ENCODE results near the gene C1QBP.

The C1QBP gene

GRCh38 chr17:5422505-5422904 lies 16.4 kb downstream of the C1QBP start:
- Histone ChIP-seq H3F3A (ENCODE audit: insufficient read depth, low read length) (no peaks in the 10 kb centered on the region), H3K4me3 (ENCODE audit: low read depth, low read length, poor library complexity, severe bottlenecking) (no peak overlapping the region), H3K79me2 (ENCODE audit: insufficient read depth, low read length) (peaks cover 26% of the 10 kb centered on the region), H2AFZ (ENCODE audit: low read length) (no peak overlapping the region), H3K9me3 (ENCODE audit: low read length) (no peaks in the 10 kb centered on the region), H3K27me3 (ENCODE audit: insufficient read depth, low read length) (no peaks in the 10 kb centered on the region), H3K9me2 (ENCODE audit: low read depth, low read length) (no peaks in the 10 kb centered on the region), H3K27ac (ENCODE audit: low read depth, low read length, poor library complexity, severe bottlenecking) (no peak overlapping the region), H4K20me1 (ENCODE audit: insufficient read depth, low read length) (no peaks in the 10 kb centered on the region), H3K4me1 (ENCODE audit: insufficient read depth, low read length, severe bottlenecking) (peaks cover 25% of the 10 kb centered on the region), H3K36me3 (ENCODE audit: insufficient read depth, low read length) (peaks cover 59% of the 10 kb centered on the region), H3K9ac (ENCODE audit: low read length) (no peak overlapping the region), H3K4me2 (ENCODE audit: low read length) (no peak overlapping the region)
- TF ChIP-seq CTCF (IDR thresholded peaks at IDR 0.05; ENCODE audit: low read length) (no peak), EZH2 (IDR thresholded peaks at IDR 0.05; ENCODE audit: borderline replicate concordance, low read length) (no peak)

DNA sequence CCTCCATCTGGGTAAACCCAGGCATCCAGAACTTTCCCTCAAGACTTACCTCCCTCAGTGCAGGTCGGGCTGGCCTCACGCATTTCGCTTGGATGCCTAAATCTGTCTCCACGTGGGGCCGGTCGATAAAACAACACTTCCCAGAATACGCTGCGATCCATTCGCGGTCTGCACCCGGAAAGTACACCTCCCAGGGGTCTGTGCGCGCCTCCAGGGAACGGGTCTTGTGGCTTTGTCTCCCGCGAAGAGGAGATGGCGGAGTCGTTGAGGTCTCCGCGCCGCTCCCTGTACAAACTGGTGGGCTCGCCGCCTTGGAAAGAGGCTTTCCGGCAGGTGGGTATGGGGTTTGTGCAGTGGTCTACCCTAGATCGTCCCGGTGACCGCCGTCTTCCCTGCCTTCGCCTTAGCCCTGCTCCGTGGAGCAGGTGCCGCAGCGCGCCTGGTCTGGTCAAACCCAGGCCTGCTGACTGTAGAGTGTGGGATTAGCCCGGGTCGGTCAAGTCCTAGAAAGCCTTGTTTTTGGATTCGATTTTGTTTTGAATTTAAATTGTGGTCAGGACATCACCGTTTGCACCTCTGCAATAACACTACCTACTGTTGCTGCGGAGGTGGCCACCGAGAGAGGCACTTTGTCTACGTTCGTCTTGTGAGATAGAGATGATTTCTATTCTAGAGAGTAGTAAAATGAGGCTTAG lies 18.8 kb downstream of the C1QBP start, which contains the start of gene RPAIN:
Gene RPAIN (plus strand): TSS at position 224 of the 695 bp plus-strand sequence. CDS start 29 bp downstream, at position 253.
- Histone ChIP-seq H3K79me2 (ENCODE audit: insufficient read depth, low read length) (peaks cover 44% of the 10 kb centered on the region), H3F3A (ENCODE audit: insufficient read depth, low read length) (no peaks in the 10 kb centered on the region), H3K9ac (ENCODE audit: low read length) (peak within 1 kb of the TSS; percentile 90), H3K9me3 (ENCODE audit: low read length) (no peaks in the 10 kb centered on the region), H3K27ac (ENCODE audit: low read depth, low read length, poor library complexity, severe bottlenecking) (peak within 1 kb of the TSS; percentile 95), H3K9me2 (ENCODE audit: low read depth, low read length) (no peaks in the 10 kb centered on the region), H3K36me3 (ENCODE audit: insufficient read depth, low read length) (peaks cover 61% of the 10 kb centered on the region), H3K27me3 (ENCODE audit: insufficient read depth, low read length) (no peaks in the 10 kb centered on the region), H3K4me2 (ENCODE audit: low read length) (peak within 1 kb of the TSS; percentile 99), H2AFZ (ENCODE audit: low read length) (no peak within 1 kb of the TSS), H3K4me3 (ENCODE audit: low read depth, low read length, poor library complexity, severe bottlenecking) (peak within 1 kb of the TSS; percentile 87), H4K20me1 (ENCODE audit: insufficient read depth, low read length) (no peaks in the 10 kb centered on the region), H3K4me1 (ENCODE audit: insufficient read depth, low read length, severe bottlenecking) (peaks cover 36% of the 10 kb centered on the region)
- no peak for TF ChIP-seq EZH2 (IDR thresholded peaks at IDR 0.05; ENCODE audit: borderline replicate concordance, low read length)
- no peak for TF ChIP-seq CTCF (IDR thresholded peaks at IDR 0.05; ENCODE audit: low read length)

DNA sequence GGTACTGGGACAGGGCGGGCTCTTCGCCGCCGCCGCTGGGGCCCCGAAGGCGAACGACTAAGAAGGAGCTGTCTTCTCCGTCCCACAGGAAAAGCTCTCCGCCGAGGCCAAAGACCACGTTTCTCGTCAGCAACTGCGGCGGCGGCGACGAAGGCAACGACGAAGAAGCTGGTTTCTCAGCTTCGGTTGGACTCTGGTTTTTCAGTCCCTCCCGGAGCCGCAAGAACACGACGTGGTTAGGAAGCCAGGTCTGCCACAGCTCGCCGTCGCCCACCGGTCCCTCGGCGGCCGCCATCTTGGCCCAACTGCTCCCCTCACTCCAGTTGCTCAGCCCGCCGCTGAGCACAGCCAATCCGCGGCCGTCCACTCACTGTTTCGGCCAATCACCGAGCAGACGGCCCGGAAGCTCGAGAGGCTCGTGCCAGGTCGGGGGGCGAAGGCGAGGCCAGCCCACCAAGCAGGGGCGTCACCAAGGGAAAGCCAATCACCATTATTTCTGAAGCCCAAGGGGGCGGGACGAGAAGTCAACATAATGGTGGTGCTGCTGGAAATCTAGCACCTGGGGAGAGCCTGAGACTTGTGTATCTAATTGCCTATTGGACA lies 19.5 kb downstream of the C1QBP start, which contains the start of gene NUP88:
Gene NUP88 (minus strand): TSS at position 307 of the 603 bp plus-strand sequence. CDS start 12 bp downstream, at position 295.
- Histone ChIP-seq H3K4me1 (ENCODE audit: insufficient read depth, low read length, severe bottlenecking) (peaks cover 36% of the 10 kb centered on the region), H3K9me3 (ENCODE audit: low read length) (no peaks in the 10 kb centered on the region), H2AFZ (ENCODE audit: low read length) (no peak within 1 kb of the TSS), H3K79me2 (ENCODE audit: insufficient read depth, low read length) (peaks cover 44% of the 10 kb centered on the region), H3F3A (ENCODE audit: insufficient read depth, low read length) (no peaks in the 10 kb centered on the region), H4K20me1 (ENCODE audit: insufficient read depth, low read length) (no peaks in the 10 kb centered on the region), H3K9me2 (ENCODE audit: low read depth, low read length) (no peaks in the 10 kb centered on the region), H3K27me3 (ENCODE audit: insufficient read depth, low read length) (no peaks in the 10 kb centered on the region), H3K4me2 (ENCODE audit: low read length) (peak within 1 kb of the TSS; percentile 99), H3K4me3 (ENCODE audit: low read depth, low read length, poor library complexity, severe bottlenecking) (peak within 1 kb of the TSS; percentile 87), H3K9ac (ENCODE audit: low read length) (peak within 1 kb of the TSS; percentile 90), H3K27ac (ENCODE audit: low read depth, low read length, poor library complexity, severe bottlenecking) (peak within 1 kb of the TSS; percentile 95), H3K36me3 (ENCODE audit: insufficient read depth, low read length) (peaks cover 60% of the 10 kb centered on the region)
- TF ChIP-seq CTCF (IDR thresholded peaks at IDR 0.05; ENCODE audit: low read length) (no peak), EZH2 (IDR thresholded peaks at IDR 0.05; ENCODE audit: borderline replicate concordance, low read length) (no peak)
